Measurements from ENCODE around the gene NBEAL2. TPM values are rescaled to one million over a fixed set of nuclear protein-coding genes. Genes with fewer than 3 reads are reported as not detected.

Gene NBEAL2
- total RNA-seq, 2 donors from 2014 or later = 140 to 169 TPM

GRCh38 chr3:46994801-46995731, 15.6 kb downstream of the NBEAL2 start:
- no peak for ATAC-seq (replicated peaks)
- Mint-ChIP-seq H3K4me1 (peaks cover 12% of the 10 kb centered on the region), H3K27ac (no peak overlapping the region), H3K27me3 (no peaks in the 10 kb centered on the region), H3K4me3 (no peak overlapping the region), H3K9me3 (no peaks in the 10 kb centered on the region), H3K36me3 (ENCODE audit: low read depth) (peaks cover 74% of the 10 kb centered on the region)

GRCh38 chr3:46995901-46996562, 16.6 kb downstream of the NBEAL2 start:
- ATAC-seq (replicated peaks) = no peak
- Mint-ChIP-seq H3K27ac (no peak overlapping the region), H3K36me3 (ENCODE audit: low read depth) (peaks cover 74% of the 10 kb centered on the region), H3K4me3 (no peak overlapping the region), H3K4me1 (peaks cover 5% of the 10 kb centered on the region), H3K9me3 (no peaks in the 10 kb centered on the region), H3K27me3 (no peaks in the 10 kb centered on the region)

GRCh38 chr3:46996689-46997452, 17.4 kb downstream of the NBEAL2 start:
- no peak overlapping the region for H3K4me3 Mint-ChIP-seq
- H3K9me3 Mint-ChIP-seq = no peaks in the 10 kb centered on the region
- H3K36me3 Mint-ChIP-seq (ENCODE audit: low read depth) = peaks cover 72% of the 10 kb centered on the region
- no peak for ATAC-seq (replicated peaks)
- no peaks in the 10 kb centered on the region for H3K27me3 Mint-ChIP-seq
- peak overlapping the region; percentile 78 for H3K27ac Mint-ChIP-seq
- peaks cover 5% of the 10 kb centered on the region for H3K4me1 Mint-ChIP-seq

GRCh38 chr3:46997453-46998091, 18.1 kb downstream of the NBEAL2 start:
- H3K27ac Mint-ChIP-seq = peak overlapping the region; percentile 78
- no peaks in the 10 kb centered on the region for H3K9me3 Mint-ChIP-seq
- no peak for ATAC-seq (replicated peaks)
- no peak overlapping the region for H3K4me3 Mint-ChIP-seq
- H3K4me1 Mint-ChIP-seq = peaks cover 5% of the 10 kb centered on the region
- peaks cover 71% of the 10 kb centered on the region for H3K36me3 Mint-ChIP-seq (ENCODE audit: low read depth)
- H3K27me3 Mint-ChIP-seq = no peaks in the 10 kb centered on the region

GRCh38 chr3:46998121-46998851, 18.8 kb downstream of the NBEAL2 start:
- peaks cover 70% of the 10 kb centered on the region for H3K36me3 Mint-ChIP-seq (ENCODE audit: low read depth)
- no peak overlapping the region for H3K4me3 Mint-ChIP-seq
- no peaks in the 10 kb centered on the region for H3K27me3 Mint-ChIP-seq
- ATAC-seq (replicated peaks) = peak; percentile 74
- H3K4me1 Mint-ChIP-seq = peaks cover 5% of the 10 kb centered on the region
- peak overlapping the region; percentile 49 for H3K27ac Mint-ChIP-seq
- H3K9me3 Mint-ChIP-seq = no peaks in the 10 kb centered on the region

- Mint-ChIP-seq H3K27ac (peak overlapping the region; percentile 49), H3K4me3 (no peak overlapping the region), H3K4me1 (peaks cover 5% of the 10 kb centered on the region), H3K9me3 (no peaks in the 10 kb centered on the region), H3K27me3 (no peaks in the 10 kb centered on the region), H3K36me3 (ENCODE audit: low read depth) (peaks cover 75% of the 10 kb centered on the region)
- no peak for ATAC-seq (replicated peaks)
These were observed 19.5 kb downstream of the NBEAL2 start for GRCh38 chr3:46998852-46999515.

- Mint-ChIP-seq H3K4me1 (peaks cover 5% of the 10 kb centered on the region), H3K36me3 (ENCODE audit: low read depth) (peaks cover 75% of the 10 kb centered on the region), H3K27me3 (no peaks in the 10 kb centered on the region), H3K4me3 (no peak overlapping the region), H3K9me3 (no peaks in the 10 kb centered on the region), H3K27ac (peak overlapping the region; percentile 48)
- no peak for ATAC-seq (replicated peaks)
These were observed 20.2 kb downstream of the NBEAL2 start for GRCh38 chr3:46999516-47000197.

- Mint-ChIP-seq H3K27ac (peak overlapping the region; percentile 48), H3K4me3 (no peak overlapping the region), H3K36me3 (ENCODE audit: low read depth) (peaks cover 79% of the 10 kb centered on the region), H3K27me3 (no peaks in the 10 kb centered on the region), H3K4me1 (peaks cover 5% of the 10 kb centered on the region), H3K9me3 (no peaks in the 10 kb centered on the region)
- peak; percentile 57 for ATAC-seq (replicated peaks)
These were observed 20.8 kb downstream of the NBEAL2 start for GRCh38 chr3:47000198-47000815.

GRCh38 chr3:47000922-47001730, 21.7 kb downstream of the NBEAL2 start:
- ATAC-seq (replicated peaks) = no peak
- no peaks in the 10 kb centered on the region for H3K27me3 Mint-ChIP-seq
- H3K27ac Mint-ChIP-seq = no peak overlapping the region
- peaks cover 87% of the 10 kb centered on the region for H3K36me3 Mint-ChIP-seq (ENCODE audit: low read depth)
- H3K4me1 Mint-ChIP-seq = peaks cover 5% of the 10 kb centered on the region
- H3K9me3 Mint-ChIP-seq = no peaks in the 10 kb centered on the region
- no peak overlapping the region for H3K4me3 Mint-ChIP-seq

- Mint-ChIP-seq H3K9me3 (no peaks in the 10 kb centered on the region), H3K27me3 (no peaks in the 10 kb centered on the region), H3K36me3 (ENCODE audit: low read depth) (peaks cover 91% of the 10 kb centered on the region), H3K4me1 (peaks cover 4% of the 10 kb centered on the region), H3K4me3 (no peak overlapping the region), H3K27ac (no peak overlapping the region)
- ATAC-seq (replicated peaks) = no peak
These were observed 22.3 kb downstream of the NBEAL2 start for GRCh38 chr3:47001731-47002170.

- no peak overlapping the region for H3K27ac Mint-ChIP-seq
- H3K4me1 Mint-ChIP-seq = no peaks in the 10 kb centered on the region
- no peaks in the 10 kb centered on the region for H3K27me3 Mint-ChIP-seq
- no peak overlapping the region for H3K4me3 Mint-ChIP-seq
- H3K9me3 Mint-ChIP-seq = no peaks in the 10 kb centered on the region
- ATAC-seq (replicated peaks) = no peak
- peaks cover 91% of the 10 kb centered on the region for H3K36me3 Mint-ChIP-seq (ENCODE audit: low read depth)
These were observed 22.9 kb downstream of the NBEAL2 start for GRCh38 chr3:47002171-47003055.
